NCI-H460 (cell line): ENCODE measurements around the gene PTPRG. TPM values are rescaled to one million over a fixed set of nuclear protein-coding genes. Genes with fewer than 3 reads are reported as not detected.
"Not testable (repeated sequence)": the region's sequence is repeated elsewhere in the genome, so short reads cannot be mapped to it uniquely, and the experiment has no call there.

Experiments
- DNase-seq: peaks from one replicate; pipeline ENCODE4 v3.0.0-alpha.2; 2016; ENCODE audit warnings: low read depth; ENCODE audit errors: extremely low read depth
- total RNA-seq: library from RNA; depleted of rRNA; stranded (reverse); fragments of >200 nt; shearing (Covaris generic); gene quantifications from 2 replicates; pipeline ENCODE4 v1.2.3, GENCODE V29; 2014

The PTPRG gene
- total RNA-seq, 1 experiment from 2014 or later: 24.9 TPM

- DNase-seq: no peak
Measured at GRCh38 chr3:61681636-61682035, 120.3 kb downstream of the PTPRG start.

GRCh38 chr3:61682671-61683548 lies 121.5 kb downstream of the PTPRG start:
- no peak for DNase-seq

GRCh38 chr3:61683549-61684236 lies 122.3 kb downstream of the PTPRG start:
- no peak for DNase-seq

- no peak for DNase-seq
Measured at GRCh38 chr3:61684386-61684785, 123.0 kb downstream of the PTPRG start.

GRCh38 chr3:61685755-61686154 lies 124.4 kb downstream of the PTPRG start:
- no peak for DNase-seq

- no peak for DNase-seq
Measured at GRCh38 chr3:61686228-61686648, 124.9 kb downstream of the PTPRG start.

- DNase-seq: no peak
Measured at GRCh38 chr3:61687206-61687605, 125.8 kb downstream of the PTPRG start.

- no peak for DNase-seq
Measured at GRCh38 chr3:61687663-61688306, 126.4 kb downstream of the PTPRG start.

GRCh38 chr3:61688307-61688984 lies 127.1 kb downstream of the PTPRG start:
- no peak for DNase-seq

GRCh38 chr3:61690016-61690415 lies 128.6 kb downstream of the PTPRG start:
- no peak for DNase-seq

- DNase-seq: no peak
Measured at GRCh38 chr3:61691466-61691865, 130.1 kb downstream of the PTPRG start.

GRCh38 chr3:61697301-61697700 lies 135.9 kb downstream of the PTPRG start:
- DNase-seq: no peak

- DNase-seq: not testable (repeated sequence)
Measured at GRCh38 chr3:61698278-61699072, 137.1 kb downstream of the PTPRG start.

GRCh38 chr3:61699622-61700021 lies 138.3 kb downstream of the PTPRG start:
- no peak for DNase-seq

- no peak for DNase-seq
Measured at GRCh38 chr3:61701011-61701410, 139.6 kb downstream of the PTPRG start.

- no peak for DNase-seq
Measured at GRCh38 chr3:61702453-61702852, 141.1 kb downstream of the PTPRG start.

GRCh38 chr3:61704807-61705206 lies 143.4 kb downstream of the PTPRG start:
- no peak for DNase-seq

GRCh38 chr3:61707492-61707891 lies 146.1 kb downstream of the PTPRG start:
- DNase-seq: no peak

GRCh38 chr3:61710920-61711319 lies 149.5 kb downstream of the PTPRG start:
- DNase-seq: not testable (repeated sequence)

GRCh38 chr3:61714225-61714624 lies 152.9 kb downstream of the PTPRG start:
- DNase-seq: no peak
